Measurements from ENCODE around the gene BPTF. TPM values are rescaled to one million over a fixed set of nuclear protein-coding genes. Genes with fewer than 3 reads are reported as not detected.

Gene BPTF
- total and polyA plus RNA-seq, 2 of the 13 experiments (the other 11 are each of a cell fraction or from before 2014, with no cell fraction given): 43.5 to 66.1 TPM

GRCh38 chr17:67868176-67868575, 42.9 kb downstream of the BPTF start (continued):
- no peak for TF ChIP-seq ZNF296 (CRISPR knock-in tag; conservative IDR thresholded peaks at IDR 0.05)

- 95% methylated on average over 5 of the region's 5 CpGs for WGBS (ENCODE audit: low lambda C conversion rate)
- in situ Hi-C loops (cut with HindIII; ENCODE audit: extremely low pct_ligation_motif_present, low pct_unique_long_range_greater_than_20kb): no loop called here
- H3K4me1 ChIP-seq (ENCODE audit: insufficient read depth, low read length): 0 out of 2 replicates have a peak, but pooled peaks cover 7% of the 10 kb centered on the region
- H3K9ac ChIP-seq (ENCODE audit: insufficient read depth, low read depth, low read length): no peak overlapping the region
- CTCF ChIA-PET (ENCODE audit: low intra/inter-chr PET ratio, low total read pairs): no interaction called here
- ATAC-seq: no peak
- H3K79me2 ChIP-seq (ENCODE audit: insufficient read depth, low read length): no peaks in the 10 kb centered on the region
- intact Hi-C loops (cut with micrococcal nuclease; ENCODE audit: unreplicated experiment): no loop called here
- H3K27me3 ChIP-seq (ENCODE audit: control insufficient read depth in 1 of 2, insufficient read depth in 2 of 2, low read length in 2 of 2): no peaks in the 10 kb centered on the region
- no peak for FAIRE-seq
- H3K27ac ChIP-seq (ENCODE audit: extremely low read length, insufficient read depth, low read length): no peak overlapping the region
- H4K20me1 ChIP-seq (ENCODE audit: insufficient read depth, low read length): no peaks in the 10 kb centered on the region
- BruUV-seq (replicated peaks): TSS peak; percentile 7
- H3K4me2 ChIP-seq (ENCODE audit: low read depth, low read length): no peak overlapping the region
- POLR2A ChIA-PET: no interaction called here
- no peak overlapping the region for H2AFZ ChIP-seq (ENCODE audit: low read length)
- H3K4me3 ChIP-seq (replicated peaks in 1 of 3; ENCODE audit: insufficient read depth in 1 of 3, low read depth in 2 of 3, low read length in 3 of 3): no peak overlapping the region
- no peak for DNase-seq (ENCODE audit: low spot score)
- peaks cover 17 to 43% of the 10 kb centered on the region in 2 experiments for H3K36me3 ChIP-seq (replicated peaks in 1 of 2; ENCODE audit: control insufficient read depth in 1 of 2, insufficient read depth in 2 of 2, low read length in 2 of 2)
- no peaks in the 10 kb centered on the region for H3K9me3 ChIP-seq (ENCODE audit: low read length)
- TF ChIP-seq TEAD2 (CRISPR knock-in tag; IDR thresholded peaks at IDR 0.05) (no peak), DNMT3B (CRISPR knock-in tag; conservative IDR thresholded peaks at IDR 0.05) (no peak), ARHGAP35 (CRISPR knock-in tag; IDR thresholded peaks at IDR 0.05; ENCODE audit: borderline replicate concordance) (no peak), ZNF761 (CRISPR knock-in tag; conservative IDR thresholded peaks at IDR 0.05) (no peak), ZNF557 (CRISPR knock-in tag; IDR thresholded peaks at IDR 0.05) (no peak), ZNF577 (CRISPR knock-in tag; IDR thresholded peaks at IDR 0.05; ENCODE audit: borderline replicate concordance, low read depth) (no peak), HDAC2 (CRISPR knock-in tag; IDR thresholded peaks at IDR 0.05) (no peak), CREB3 (CRISPR knock-in tag; IDR thresholded peaks at IDR 0.05) (no peak), ZBTB40 (IDR thresholded peaks at IDR 0.05) (no peak), ZBTB40 (CRISPR knock-in tag; IDR thresholded peaks at IDR 0.05) (no peak), ZKSCAN1 (IDR thresholded peaks at IDR 0.05; ENCODE audit: low read length) (no peak), ATF6 (CRISPR knock-in tag; conservative IDR thresholded peaks at IDR 0.05) (no peak)
These were observed 54.4 kb downstream of the BPTF start for GRCh38 chr17:67879662-67880061.

Measured in HepG2 (cell line).